Nephron progenitor cell (in vitro differentiated cells): ENCODE data around the gene CPNE9.

ENCODE experiments used
- DNase-seq: peaks from one replicate; pipeline ENCODE4 v3.0.0; 2021
- H3K27ac Mint-ChIP-seq: 2 replicates; pipeline ENCODE4 v1.8.0; 2021; ENCODE audit warnings: mild to moderate bottlenecking, moderate library complexity, mixed read lengths
- H3K27me3 Mint-ChIP-seq: 2 replicates; pipeline ENCODE4 v1.8.0; 2021; ENCODE audit warnings: mild to moderate bottlenecking, low read depth, mixed read lengths; ENCODE audit not compliant: poor library complexity
- H3K36me3 Mint-ChIP-seq: 2 replicates; pipeline ENCODE4 v1.8.0; 2021; ENCODE audit warnings: low read depth, mixed read lengths
- H3K4me1 Mint-ChIP-seq: 2 replicates; pipeline ENCODE4 v1.8.0; 2021; ENCODE audit warnings: mixed read lengths
- H3K4me3 Mint-ChIP-seq: 2 replicates; pipeline ENCODE4 v1.8.0; 2021; ENCODE audit warnings: mild to moderate bottlenecking, moderate library complexity, mixed read lengths
- H3K9me3 Mint-ChIP-seq: 2 replicates; pipeline ENCODE4 v1.8.0; 2021; ENCODE audit warnings: mild to moderate bottlenecking, moderate library complexity, mixed read lengths
- TF ChIP-seq, protein P1 (sequence below): fragments of 200-600 bp; sonication (generic); IDR thresholded peaks from 2 replicates; pipeline ENCODE4 v1.5.0; 2021; ENCODE audit warnings: antibody characterized with exemption

CPNE9 gene

GRCh38 chr3:9778143-9779074 is 74.8 kb downstream of the CPNE9 start:
- H3K36me3 Mint-ChIP-seq, result peaks cover 24% of the 10 kb centered on the region
- no peak overlapping the region for H3K4me3 Mint-ChIP-seq
- no peaks in the 10 kb centered on the region for H3K9me3 Mint-ChIP-seq
- TF ChIP-seq, protein P1, sequence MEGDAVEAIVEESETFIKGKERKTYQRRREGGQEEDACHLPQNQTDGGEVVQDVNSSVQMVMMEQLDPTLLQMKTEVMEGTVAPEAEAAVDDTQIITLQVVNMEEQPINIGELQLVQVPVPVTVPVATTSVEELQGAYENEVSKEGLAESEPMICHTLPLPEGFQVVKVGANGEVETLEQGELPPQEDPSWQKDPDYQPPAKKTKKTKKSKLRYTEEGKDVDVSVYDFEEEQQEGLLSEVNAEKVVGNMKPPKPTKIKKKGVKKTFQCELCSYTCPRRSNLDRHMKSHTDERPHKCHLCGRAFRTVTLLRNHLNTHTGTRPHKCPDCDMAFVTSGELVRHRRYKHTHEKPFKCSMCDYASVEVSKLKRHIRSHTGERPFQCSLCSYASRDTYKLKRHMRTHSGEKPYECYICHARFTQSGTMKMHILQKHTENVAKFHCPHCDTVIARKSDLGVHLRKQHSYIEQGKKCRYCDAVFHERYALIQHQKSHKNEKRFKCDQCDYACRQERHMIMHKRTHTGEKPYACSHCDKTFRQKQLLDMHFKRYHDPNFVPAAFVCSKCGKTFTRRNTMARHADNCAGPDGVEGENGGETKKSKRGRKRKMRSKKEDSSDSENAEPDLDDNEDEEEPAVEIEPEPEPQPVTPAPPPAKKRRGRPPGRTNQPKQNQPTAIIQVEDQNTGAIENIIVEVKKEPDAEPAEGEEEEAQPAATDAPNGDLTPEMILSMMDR, result no peak
- peak overlapping the region; percentile 57 for H3K27ac Mint-ChIP-seq
- no peak for DNase-seq
- no peaks in the 10 kb centered on the region for H3K27me3 Mint-ChIP-seq
- peaks cover 12% of the 10 kb centered on the region for H3K4me1 Mint-ChIP-seq

DNA sequence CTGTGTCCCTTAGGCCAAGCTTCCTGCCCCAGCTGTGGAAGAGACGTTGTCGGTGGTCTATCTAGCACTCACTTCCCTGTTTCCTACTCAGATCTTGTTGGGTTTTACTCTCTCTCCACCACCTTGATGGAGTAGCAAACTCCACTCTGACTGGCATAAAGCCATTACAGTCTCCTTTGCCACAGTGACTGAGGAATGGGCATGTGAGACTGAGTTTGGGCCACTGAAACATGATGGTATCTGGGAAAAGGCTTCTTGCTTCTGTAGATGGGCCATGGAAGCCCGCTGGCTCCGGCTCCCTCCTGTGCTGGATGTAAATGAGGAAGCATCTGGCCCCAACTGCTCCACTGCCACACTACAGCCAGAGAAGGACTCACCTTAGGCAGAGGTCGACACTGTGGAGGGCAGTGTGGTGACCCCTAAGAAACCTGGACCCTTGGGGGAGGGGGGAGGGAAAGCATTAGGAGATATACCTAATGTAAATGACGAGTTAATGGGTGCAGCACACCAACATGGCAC is 75.5 kb downstream of the CPNE9 start:
- no peak for DNase-seq
- TF ChIP-seq, protein P1, result no peak
- no peaks in the 10 kb centered on the region for H3K27me3 Mint-ChIP-seq
- H3K27ac Mint-ChIP-seq, result peak overlapping the region; percentile 57
- H3K36me3 Mint-ChIP-seq, result peaks cover 29% of the 10 kb centered on the region
- H3K4me1 Mint-ChIP-seq, result peaks cover 12% of the 10 kb centered on the region
- H3K9me3 Mint-ChIP-seq, result no peaks in the 10 kb centered on the region
- H3K4me3 Mint-ChIP-seq, result no peak overlapping the region
